Tongue (tissue), 2 donors: ENCODE results near the gene IPP. TPM values are rescaled to one million over a fixed set of nuclear protein-coding genes. Genes with fewer than 3 reads are reported as not detected.
"Not testable (repeated sequence)": the region's sequence is repeated elsewhere in the genome, so short reads cannot be mapped to it uniquely, and the experiment has no call there.

Experiments used
- DNase-seq: peaks from one replicate; pipeline ENCODE4 v3.0.0-alpha.2; 2015
- total RNA-seq: library from RNA; depleted of rRNA; stranded (reverse); fragments of >200 nt; gene quantifications from one replicate; pipeline ENCODE4 v1.2.3, GENCODE V29; 2014

IPP gene
- total RNA-seq: 16.6 TPM

- DNase-seq: peak; percentile 99
Observed at GRCh38 chr1:45750298-45751038, at the start of gene IPP. IPP (minus strand) TSS chr1:45750653; CDS start chr1:45746411, 4,242 bp downstream.

- no peak for DNase-seq
Observed at GRCh38 chr1:45796946-45797345, 46.5 kb upstream of the IPP start.

GRCh38 chr1:45796381-45796780, 45.9 kb upstream of the IPP start:
- no peak for DNase-seq

DNA sequence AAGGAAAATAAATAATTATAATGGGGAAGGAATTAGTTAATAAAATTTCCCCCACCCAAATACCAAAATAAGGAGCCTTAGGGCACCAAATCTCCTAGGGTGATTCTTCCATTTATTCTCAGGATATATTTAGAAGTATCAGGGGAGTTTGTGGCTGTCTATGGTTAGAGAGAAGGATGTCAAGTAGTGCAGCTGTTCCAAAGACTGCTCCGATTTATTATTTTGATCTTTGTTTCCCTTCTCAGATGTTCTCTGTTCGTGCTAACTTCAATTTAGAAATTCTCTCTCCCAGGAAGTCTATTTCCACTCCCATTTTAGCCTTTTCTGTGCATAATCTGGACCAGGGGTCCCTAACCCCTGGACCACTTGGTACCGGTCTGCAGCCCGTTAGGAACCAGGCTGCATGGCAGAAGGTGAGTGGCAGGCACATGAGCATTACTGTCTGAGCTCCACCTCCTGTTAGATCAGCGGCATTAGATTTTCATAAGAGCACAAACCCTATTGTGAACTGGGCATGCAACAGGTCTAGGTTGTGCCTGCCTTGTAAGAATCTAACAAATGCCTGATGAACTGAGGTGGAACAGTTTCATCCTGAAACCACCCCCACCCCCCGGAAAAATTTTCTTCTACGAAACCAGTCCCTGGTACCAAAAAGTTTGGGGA, 43.6 kb upstream of the IPP start:
- DNase-seq: peak; percentile 45

- no peak for DNase-seq
Observed at GRCh38 chr1:45792744-45793143, 42.3 kb upstream of the IPP start.

GRCh38 chr1:45789601-45790000, 39.1 kb upstream of the IPP start:
- no peak for DNase-seq

DNA sequence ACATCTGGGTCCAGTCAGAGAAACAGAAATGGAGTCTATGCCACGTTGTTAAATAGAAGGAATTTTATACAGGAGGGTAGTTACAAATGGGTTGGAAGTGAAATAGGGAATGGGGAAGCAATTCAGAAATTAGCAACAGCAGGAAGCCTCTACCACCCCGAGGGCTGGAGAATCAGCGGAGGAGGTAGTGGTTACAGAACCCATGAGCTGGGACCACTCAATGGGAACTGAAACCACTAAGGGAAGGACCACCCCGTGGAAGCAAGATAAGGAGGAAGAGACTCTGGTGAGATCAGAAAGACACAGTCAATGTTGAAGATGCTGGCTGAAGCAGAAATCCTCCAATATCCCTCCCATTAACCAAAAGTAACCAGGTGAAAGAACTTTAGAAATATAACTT, 37.5 kb upstream of the IPP start:
- no peak for DNase-seq

DNA sequence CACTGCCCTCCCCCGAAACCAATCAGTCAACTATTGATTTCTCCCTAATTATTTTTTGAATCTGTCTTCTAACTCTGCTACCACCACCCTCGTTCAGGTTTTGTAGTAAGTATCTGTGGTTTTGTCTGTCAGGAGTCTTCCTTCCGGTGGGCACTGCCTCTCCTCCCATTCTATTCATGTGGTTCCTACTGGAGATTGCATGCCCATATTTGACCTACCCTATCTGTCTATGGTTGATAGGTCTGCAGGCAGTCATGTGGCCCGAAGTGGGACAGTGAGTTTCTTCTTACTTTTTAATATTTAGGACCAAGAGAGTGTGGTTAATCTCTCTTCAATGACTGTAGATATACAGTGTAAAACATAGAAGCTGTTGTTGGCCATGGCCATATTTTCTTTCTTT, 35.1 kb upstream of the IPP start:
- no peak for DNase-seq

- DNase-seq: no peak
Observed at GRCh38 chr1:45775794-45776193, 25.3 kb upstream of the IPP start.

DNA sequence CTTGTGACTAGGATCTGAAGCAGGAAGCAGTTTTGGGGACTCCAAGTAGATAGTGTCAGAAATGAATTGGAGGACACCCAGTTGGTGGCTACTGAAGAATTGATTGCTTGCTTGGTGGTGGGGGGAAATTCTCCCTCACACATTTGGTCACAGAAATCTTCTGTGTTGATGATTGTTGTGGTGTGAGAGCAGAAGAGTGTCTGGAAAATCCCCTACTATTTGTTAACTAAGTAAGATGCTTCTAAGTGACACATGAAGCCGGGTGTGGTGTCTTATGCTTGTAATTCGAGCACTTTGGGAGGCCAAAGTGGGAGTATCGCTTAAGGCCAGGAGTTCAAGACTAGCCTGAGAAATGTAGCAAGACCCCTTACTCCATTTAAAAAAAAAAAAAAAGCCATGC, 22.5 kb upstream of the IPP start:
- no peak for DNase-seq

- DNase-seq: peak; percentile 54
Observed at GRCh38 chr1:45769261-45769932, 18.9 kb upstream of the IPP start.

DNA sequence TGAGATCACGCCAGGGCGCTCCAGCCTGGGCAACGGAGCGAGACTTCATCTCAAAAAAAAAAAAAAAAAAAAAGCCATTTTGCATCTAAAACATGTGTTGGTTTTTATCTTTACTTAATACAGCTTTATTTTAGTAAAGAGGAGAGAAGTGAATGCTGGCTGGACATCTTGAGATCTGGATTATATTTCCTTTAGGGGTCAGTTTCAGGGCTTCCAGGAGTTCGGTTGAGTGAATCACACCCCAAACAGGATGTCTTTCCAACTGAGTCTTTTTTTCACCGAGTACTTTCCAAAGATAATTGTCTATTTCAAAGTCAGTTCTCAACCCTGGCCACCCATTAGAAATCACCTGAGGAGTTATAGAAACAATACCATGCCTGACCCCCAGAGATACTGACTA, 16.6 kb upstream of the IPP start:
- peak; percentile 38 for DNase-seq

DNA sequence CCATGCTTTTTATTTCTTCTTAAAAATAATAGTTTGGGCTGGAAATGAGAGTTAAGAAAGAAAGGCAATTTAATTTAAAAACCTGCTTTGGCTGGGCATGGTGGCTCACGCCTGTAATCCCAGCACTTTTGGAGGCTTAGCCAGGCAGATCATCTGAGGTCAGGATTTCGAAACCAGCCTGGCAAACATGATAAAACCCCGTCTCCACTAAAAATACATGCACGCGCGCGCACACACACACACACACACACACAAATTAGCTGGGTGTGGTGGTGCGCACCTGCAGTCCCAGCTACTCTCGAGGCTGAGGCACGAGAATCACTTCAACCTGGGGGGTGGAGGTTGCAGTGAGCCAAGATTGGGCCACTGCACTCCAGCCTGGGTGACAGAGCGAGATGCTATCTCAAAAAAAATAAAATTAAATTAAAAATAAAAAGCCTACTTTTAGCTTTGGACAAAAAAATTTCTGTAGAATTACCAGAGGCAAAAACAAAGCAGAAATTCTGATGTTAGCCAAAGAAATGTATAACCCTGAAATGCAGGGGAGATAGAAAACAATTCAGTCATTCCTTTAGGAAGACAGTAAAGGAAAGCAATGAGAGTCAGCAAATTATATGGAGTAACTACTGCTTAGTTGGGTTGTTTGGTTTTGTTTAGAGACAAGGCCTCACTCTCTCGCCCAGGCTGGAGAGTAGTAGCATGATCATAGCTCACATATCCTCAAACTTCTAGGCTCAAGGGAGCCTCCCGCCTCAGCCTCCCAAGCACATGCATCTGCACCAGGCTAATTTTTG, 15.7 kb upstream of the IPP start:
- no peak for DNase-seq

GRCh38 chr1:45762291-45762690, 11.8 kb upstream of the IPP start:
- no peak for DNase-seq

DNA sequence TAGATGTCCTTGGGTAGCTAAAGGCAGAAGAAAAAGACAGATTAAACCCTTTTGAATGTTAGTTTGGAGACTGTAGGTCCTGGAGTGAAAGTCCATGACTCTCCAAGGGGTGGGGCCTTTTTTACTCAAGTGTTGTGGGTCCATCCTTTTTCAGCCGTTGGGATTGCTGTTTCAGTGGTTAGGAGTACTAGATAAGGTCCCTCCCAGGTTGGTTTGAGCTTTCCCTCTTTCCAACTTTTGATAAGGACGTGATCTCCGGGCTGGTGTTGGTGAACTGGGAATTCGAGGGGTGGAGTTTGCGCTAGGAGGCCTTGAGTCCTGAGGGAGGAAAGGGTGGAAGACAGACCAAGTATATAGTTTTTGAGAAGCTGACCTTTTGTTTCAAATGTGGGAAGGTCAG, 5.2 kb upstream of the IPP start:
- DNase-seq: no peak

DNA sequence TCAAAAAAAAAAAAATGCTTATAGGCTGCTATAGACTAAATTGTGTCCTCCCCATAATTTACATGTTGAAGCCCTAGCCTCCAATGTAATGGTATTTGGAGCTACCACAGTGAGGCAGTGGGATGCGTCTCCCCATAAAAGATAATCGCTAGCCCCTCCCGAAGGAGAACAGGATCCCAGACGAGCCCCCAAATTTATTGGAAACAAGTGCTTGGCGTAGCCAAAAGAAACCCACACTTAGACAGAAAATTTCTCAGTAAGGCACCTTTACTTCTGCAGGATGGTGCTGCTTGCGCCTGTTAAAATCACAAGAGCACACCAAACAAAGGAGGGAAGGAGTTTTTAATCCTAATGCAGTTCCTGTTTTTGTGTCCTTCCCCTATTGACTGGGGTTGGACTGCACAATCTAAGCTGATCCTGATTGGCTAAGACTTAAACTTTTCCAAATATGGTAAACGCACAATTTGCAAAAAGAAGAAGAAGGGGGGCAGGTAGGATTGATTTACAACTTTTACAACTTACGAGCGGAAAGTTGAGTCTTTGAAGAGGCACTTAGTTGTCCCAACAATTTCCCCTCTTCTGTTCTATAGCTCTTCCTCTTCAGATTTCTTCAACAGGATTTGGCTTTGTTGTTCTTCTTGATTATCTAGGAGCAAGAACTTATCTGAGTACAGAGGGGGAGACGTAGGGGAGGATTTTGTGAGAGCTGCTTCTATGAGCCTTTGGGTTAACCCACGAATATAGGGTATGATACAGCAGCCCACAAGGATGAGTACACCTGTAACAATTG, 3.0 kb upstream of the IPP start:
- DNase-seq: no peak

- no peak for DNase-seq
Observed at GRCh38 chr1:45752441-45753052, 2.1 kb upstream of the IPP start.

DNA sequence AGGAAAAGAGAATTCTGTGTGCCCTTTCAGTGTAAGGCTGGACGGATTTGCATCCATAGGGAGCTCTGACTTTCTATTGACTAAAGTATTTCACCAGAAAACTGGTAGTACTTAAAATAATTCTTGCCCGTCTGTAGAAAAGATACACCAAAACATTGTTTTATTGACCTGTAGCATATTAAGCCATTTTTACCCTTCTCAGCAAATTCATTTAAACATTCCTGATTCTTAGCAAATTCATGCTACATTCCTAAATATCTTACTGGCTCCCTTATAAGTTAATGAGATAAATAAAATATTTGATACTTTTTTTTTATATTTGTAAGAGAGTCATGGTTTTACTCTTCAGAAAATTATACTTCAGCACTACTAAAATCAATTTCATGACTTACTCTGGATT, 1.6 kb upstream of the IPP start:
- DNase-seq: no peak

- not testable (repeated sequence) for DNase-seq
Observed at GRCh38 chr1:45751039-45751838, 786 bp upstream of the IPP start.

DNA sequence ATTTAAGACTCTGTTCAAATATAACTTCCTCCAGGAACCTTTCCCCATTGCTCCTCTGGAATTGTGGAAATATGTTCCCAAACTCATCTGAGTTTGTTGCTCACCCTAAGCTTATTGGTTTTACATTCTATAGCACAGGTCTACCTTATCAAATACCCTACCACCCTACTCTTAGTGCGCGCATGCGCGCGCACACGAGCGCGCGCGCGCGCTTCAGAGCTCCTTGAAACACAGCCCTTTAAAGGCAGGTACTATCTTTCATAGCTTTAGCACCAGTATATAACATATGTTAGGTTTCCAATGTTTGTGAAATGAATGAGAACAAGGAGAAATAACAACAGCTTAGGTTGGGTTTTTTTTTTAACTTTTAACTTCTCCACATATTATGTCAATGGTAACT, 3.5 kb downstream of the IPP start:
- no peak for DNase-seq
